GM23338 (cell line): Measurements from ENCODE around the gene KRT2. TPM values are rescaled to one million over a fixed set of nuclear protein-coding genes. Genes with fewer than 3 reads are reported as not detected.

Experiments
- ATAC-seq: fragments of 200-7000 bp; cut with Tn5 transposase; 3 replicates; pipeline ENCODE4 v1.9.1; 2020
- DNase-seq: peaks from one replicate; pipeline ENCODE4 v3.0.0-alpha.2; 2015; ENCODE audit warnings: low spot score
- H2AFZ ChIP-seq: fragments of 200-600 bp; sonication (generic); 2 replicates; pipeline ENCODE4 v1.8.0; 2016; ENCODE audit warnings: antibody characterized with exemption, mild to moderate bottlenecking, moderate library complexity
- H3F3A ChIP-seq: fragments of 200-600 bp; sonication (generic); replicated peaks from 2 replicates; pipeline ENCODE4 v1.8.0; 2017; ENCODE audit warnings: antibody characterized with exemption, mixed run types, low read depth
- H3K27ac ChIP-seq: fragments of 200-600 bp; sonication (generic); 2 replicates; pipeline ENCODE4 v1.6.1; 2016; ENCODE audit warnings: low read depth
- H3K27me3 ChIP-seq: fragments of 200-600 bp; sonication (generic); 2 replicates; pipeline ENCODE4 v1.8.0; 2016; ENCODE audit warnings: mild to moderate bottlenecking, mixed run types, moderate library complexity; ENCODE audit not compliant: insufficient read depth
- H3K36me3 ChIP-seq: fragments of 200-600 bp; sonication (generic); 2 replicates; pipeline ENCODE4 v1.8.0; 2016; ENCODE audit warnings: mild to moderate bottlenecking; ENCODE audit not compliant: insufficient read depth
- H3K4me1 ChIP-seq: fragments of 200-600 bp; sonication (generic); 2 replicates; pipeline ENCODE4 v1.8.0; 2016; ENCODE audit warnings: mild to moderate bottlenecking, moderate library complexity; ENCODE audit not compliant: insufficient read depth
- H3K4me2 ChIP-seq: fragments of 200-600 bp; sonication (generic); 2 replicates; pipeline ENCODE4 v1.7.1; 2017; ENCODE audit warnings: mixed run types
- H3K4me3 ChIP-seq: fragments of 200-600 bp; sonication (generic); 2 replicates; pipeline ENCODE4 v1.6.1; 2016; ENCODE audit warnings: mixed run types
- H3K79me2 ChIP-seq: fragments of 200-600 bp; sonication (generic); replicated peaks from 2 replicates; pipeline ENCODE4 v1.8.0; 2017; ENCODE audit warnings: mild to moderate bottlenecking; ENCODE audit not compliant: insufficient read depth
- H3K9me2 ChIP-seq: fragments of 200-600 bp; sonication (generic); 2 replicates; pipeline ENCODE4 v1.8.0; 2017; ENCODE audit not compliant: insufficient read depth
- H4K20me1 ChIP-seq: fragments of 200-600 bp; sonication (generic); replicated peaks from 2 replicates; pipeline ENCODE4 v1.8.0; 2017; ENCODE audit warnings: mild to moderate bottlenecking; ENCODE audit not compliant: insufficient read depth
- H3K27ac Mint-ChIP-seq: 2 replicates; pipeline ENCODE4 v1.8.0; 2020; ENCODE audit warnings: inconsistent platforms, mild to moderate bottlenecking, moderate library complexity, mixed read lengths
- H3K27me3 Mint-ChIP-seq: 3 replicates; pipeline ENCODE4 v1.8.0; 2022; ENCODE audit warnings: low read depth, mild to moderate bottlenecking, moderate library complexity, mixed read lengths, inconsistent platforms; ENCODE audit not compliant: insufficient read depth, poor library complexity
- H3K36me3 Mint-ChIP-seq: 3 replicates; pipeline ENCODE4 v1.8.0; 2021; ENCODE audit warnings: low read depth, mild to moderate bottlenecking, inconsistent platforms, moderate library complexity, mixed read lengths
- H3K4me1 Mint-ChIP-seq: 3 replicates; pipeline ENCODE4 v1.8.0; 2020; ENCODE audit warnings: mild to moderate bottlenecking, inconsistent platforms, mixed read lengths
- H3K4me3 Mint-ChIP-seq: 3 replicates; pipeline ENCODE4 v1.8.0; 2021; ENCODE audit warnings: moderate library complexity, mild to moderate bottlenecking, inconsistent platforms, mixed read lengths
- H3K9me3 Mint-ChIP-seq: 3 replicates; pipeline ENCODE4 v1.8.0; 2020; ENCODE audit warnings: moderate library complexity, mild to moderate bottlenecking, inconsistent platforms, mixed read lengths
- CTCF ChIP-seq, 2 experiments: fragments of 200-600 bp in 1 of 2; sonication (generic) in 1 of 2; conservative IDR thresholded peaks; 2 replicates each; pipeline versions ENCODE4 v1.5.1 to v1.6.1; 2016 to 2017; ENCODE audit warnings: antibody characterized with exemption in 2 of 2, low read depth in 2 of 2, mild to moderate bottlenecking in 2 of 2, moderate library complexity in 1 of 2
- EZH2 ChIP-seq: fragments of 200-600 bp; sonication (generic); IDR thresholded peaks from one replicate; pipeline ENCODE4 v1.8.0; 2017; ENCODE audit warnings: antibody characterized with exemption, mild to moderate bottlenecking, low read depth; ENCODE audit not compliant: unreplicated experiment
- JUNB ChIP-seq: IDR thresholded peaks from one replicate; pipeline ENCODE4 v1.6.1; 2016; ENCODE audit warnings: antibody characterized with exemption; ENCODE audit not compliant: unreplicated experiment
- NANOG ChIP-seq: IDR thresholded peaks from 2 replicates; pipeline ENCODE4 v1.6.1; 2016; ENCODE audit warnings: antibody characterized with exemption, borderline replicate concordance
- REST ChIP-seq: IDR thresholded peaks from one replicate; pipeline ENCODE4 v1.6.1; 2018; ENCODE audit warnings: antibody characterized with exemption; ENCODE audit not compliant: unreplicated experiment
- STAT1 ChIP-seq: IDR thresholded peaks from one replicate; pipeline ENCODE4 v1.6.1; 2016; ENCODE audit warnings: antibody characterized with exemption; ENCODE audit not compliant: unreplicated experiment
- polyA plus RNA-seq: library from polyadenylated mRNA; unstranded; fragments of >200 nt; fragmentation: Nextera tagmentation; extraction: Ambion mirVana; gene quantifications from 2 replicates; pipeline ENCODE4 v1.2.1, GENCODE V29; 2016
- total RNA-seq: library from RNA; depleted of rRNA; stranded (reverse); fragments of >200 nt; shearing (Covaris generic); gene quantifications from 2 replicates; pipeline ENCODE4 v1.2.3, GENCODE V29; 2014

The KRT2 gene
- total and polyA plus RNA-seq, 2 experiments from 2014 or later, result not detected

- TF ChIP-seq CTCF (conservative IDR thresholded peaks at IDR 0.05; ENCODE audit: low read depth in 2 of 2) (no peak), STAT1 (no peak), REST (no peak), NANOG (no peak), JUNB (no peak)
Measured at GRCh38 chr12:52673713-52674432, 21.9 kb upstream of the KRT2 start (continued).

GRCh38 chr12:52673217-52673616 lies 21.2 kb upstream of the KRT2 start:
- no peaks in the 10 kb centered on the region for H3K36me3 Mint-ChIP-seq
- no peak overlapping the region for H3K4me3 Mint-ChIP-seq
- no peaks in the 10 kb centered on the region for H3K36me3 ChIP-seq
- no peak overlapping the region for H2AFZ ChIP-seq
- no peaks in the 10 kb centered on the region for H3F3A ChIP-seq
- no peaks in the 10 kb centered on the region for H3K27me3 ChIP-seq
- no peak for TF ChIP-seq CTCF (conservative IDR thresholded peaks at IDR 0.05; ENCODE audit: low read depth in 2 of 2)
- TF ChIP-seq JUNB, result no peak
- no peak for TF ChIP-seq EZH2
- no peaks in the 10 kb centered on the region for H3K9me2 ChIP-seq
- no peaks in the 10 kb centered on the region for H3K4me1 ChIP-seq
- no peak overlapping the region for H3K4me2 ChIP-seq
- no peaks in the 10 kb centered on the region for H4K20me1 ChIP-seq
- no peak overlapping the region for H3K27ac Mint-ChIP-seq
- H3K27me3 Mint-ChIP-seq, result no peaks in the 10 kb centered on the region
- DNase-seq, result no peak
- H3K9me3 Mint-ChIP-seq, result no peaks in the 10 kb centered on the region
- H3K79me2 ChIP-seq, result no peaks in the 10 kb centered on the region
- H3K4me3 ChIP-seq, result no peak overlapping the region
- no peak for ATAC-seq
- no peak overlapping the region for H3K27ac ChIP-seq
- H3K4me1 Mint-ChIP-seq, result no peaks in the 10 kb centered on the region
